HuH-7.5 (cell line): ENCODE measurements around the gene LCN12.

Experiments
- DNase-seq: peaks from one replicate; pipeline ENCODE4 v3.0.0; 2011; ENCODE audit warnings: low spot score

LCN12 gene

GRCh38 chr9:136958898-136959850, 7.1 kb downstream of the LCN12 start:
- DNase-seq, result no peak

- no peak for DNase-seq
Measured at GRCh38 chr9:136960212-136960937, 8.3 kb downstream of the LCN12 start.

GRCh38 chr9:136960938-136961275, 8.8 kb downstream of the LCN12 start:
- no peak for DNase-seq

GRCh38 chr9:136961279-136962065, 9.4 kb downstream of the LCN12 start:
- DNase-seq, result no peak

GRCh38 chr9:136962163-136962562, 10.1 kb downstream of the LCN12 start:
- no peak for DNase-seq

- DNase-seq, result no peak
Measured at GRCh38 chr9:136962701-136963248, 10.7 kb downstream of the LCN12 start.

GRCh38 chr9:136963341-136963740, 11.3 kb downstream of the LCN12 start:
- DNase-seq, result no peak

- DNase-seq, result no peak
Measured at GRCh38 chr9:136963751-136964150, 11.7 kb downstream of the LCN12 start.

- no peak for DNase-seq
Measured at GRCh38 chr9:136964171-136964689, 12.2 kb downstream of the LCN12 start.

GRCh38 chr9:136964833-136965422, 12.9 kb downstream of the LCN12 start:
- DNase-seq, result no peak

GRCh38 chr9:136965771-136966484, 13.9 kb downstream of the LCN12 start:
- no peak for DNase-seq

- no peak for DNase-seq
Measured at GRCh38 chr9:136968333-136969127, 16.5 kb downstream of the LCN12 start.

- DNase-seq, result no peak
Measured at GRCh38 chr9:136969150-136969549, 17.1 kb downstream of the LCN12 start.

- no peak for DNase-seq
Measured at GRCh38 chr9:136969774-136970173, 17.7 kb downstream of the LCN12 start.

GRCh38 chr9:136970361-136970760, 18.3 kb downstream of the LCN12 start:
- DNase-seq, result no peak

GRCh38 chr9:136971746-136972145, 19.7 kb downstream of the LCN12 start:
- DNase-seq, result no peak

GRCh38 chr9:136972335-136972734, 20.3 kb downstream of the LCN12 start:
- DNase-seq, result no peak

GRCh38 chr9:136972743-136973142, 20.7 kb downstream of the LCN12 start:
- no peak for DNase-seq

GRCh38 chr9:136973618-136974617, 21.8 kb downstream of the LCN12 start:
- DNase-seq, result no peak
